K562 (cell line): ENCODE measurements around the gene HSF5. TPM values are rescaled to one million over a fixed set of nuclear protein-coding genes. Genes with fewer than 3 reads are reported as not detected.

Source experiments
- AFF4 ChIP-seq: sonication (generic); formaldehyde crosslinking; IDR thresholded peaks from 2 replicates; pipeline ENCODE4 v1.8.0; 2023; ENCODE audit warnings: mild to moderate bottlenecking, missing genetic modification reagents
- CEBPG ChIP-seq, 3 experiments: fragments of 200-800 bp in 1 of 3; sonication (Bioruptor generic) in 1 of 3; sonication (generic) in 1 of 3; formaldehyde crosslinking in 1 of 3; IDR thresholded peaks in 2 of 3; conservative IDR thresholded peaks in 1 of 3; 2 replicates each; pipeline versions ENCODE4 v1.6.1 to v1.8.0; 2016 to 2022; ENCODE audit warnings: missing compliant biosample characterization in 2 of 3, missing genetic modification characterization in 2 of 3, mild to moderate bottlenecking in 1 of 3, missing genetic modification reagents in 1 of 3
- E2F3 ChIP-seq: fragments of 250-450 bp; sonication (Bioruptor Pico); IDR thresholded peaks from 2 replicates; pipeline ENCODE4 v1.4.0; 2020; ENCODE audit warnings: mild to moderate bottlenecking
- KDM5B ChIP-seq: fragments of 200-600 bp; sonication (generic); IDR thresholded peaks from 2 replicates; pipeline ENCODE4 v1.6.1; 2012; ENCODE audit warnings: low read depth, mild to moderate bottlenecking, moderate library complexity, low read length, control low read depth, inconsistent platforms; ENCODE audit not compliant: insufficient replicate concordance
- MBD1 ChIP-seq: fragments of 250-450 bp; sonication (Bioruptor Pico); IDR thresholded peaks from 2 replicates; pipeline ENCODE4 v1.8.0; 2022; ENCODE audit warnings: inconsistent platforms
- MGA ChIP-seq: fragments of 450-650 bp; IDR thresholded peaks from 2 replicates; pipeline ENCODE4 v1.6.1; 2016; ENCODE audit warnings: mild to moderate bottlenecking, moderate library complexity
- NBN ChIP-seq: fragments of 450-650 bp; IDR thresholded peaks from 2 replicates; pipeline ENCODE4 v1.6.1; 2016; ENCODE audit warnings: low read depth, mild to moderate bottlenecking
- NR3C1 ChIP-seq: sonication (generic); formaldehyde crosslinking; IDR thresholded peaks from 2 replicates; pipeline ENCODE4 v1.8.1; 2022; ENCODE audit warnings: missing genetic modification reagents
- SMARCC2 ChIP-seq: fragments of 450-650 bp; IDR thresholded peaks from 2 replicates; pipeline ENCODE4 v1.6.1; 2017; ENCODE audit warnings: antibody characterized with exemption, moderate library complexity, mild to moderate bottlenecking, low read depth
- polyA plus RNA-seq, 8 experiments: library from polyadenylated mRNA; depleted of rRNA in 4 of 8; stranded (reverse) in 5 of 8; unstranded in 3 of 8; fragments of >200 nt; fragmentation: Nextera tagmentation in 2 of 8; fragmentation: Illumina TruSeq in 1 of 8; extraction: Ambion mirVana in 2 of 8; extraction: Trizol in 1 of 8; gene quantifications; 2 replicates each; pipeline versions ENCODE4 v1.2.1 to v1.2.3, GENCODE V29; 2011 to 2014; ENCODE audit warnings: inconsistent platforms in 1 of 8, missing spikeins in 1 of 8
- total RNA-seq, 7 experiments: library from RNA; depleted of rRNA in 6 of 7; stranded (reverse); fragments of >200 nt in 6 of 7; fragmentation: Illumina TruSeq in 2 of 7; extraction: Trizol in 2 of 7; gene quantifications; 2 replicates each; pipeline versions ENCODE4 v1.2.1 to v1.2.3, GENCODE V29; 2011 to 2021; ENCODE audit warnings: low replicate concordance in 1 of 7

The HSF5 gene
- total and polyA plus RNA-seq, 9 of the 15 experiments (the other 6 are each of a cell fraction or from before 2014, with no cell fraction given): 0.04 TPM; not detected in 8

- TF ChIP-seq MGA (no peak), AFF4 (CRISPR knock-in tag) (no peak), NR3C1 (CRISPR knock-in tag) (no peak), NBN (peak; percentile 58; the same call in 1 of the 2 replicates), CEBPG (CRISPR knock-in tag; IDR thresholded peaks at IDR 0.05) (no peak), CEBPG (tag; conservative IDR thresholded peaks at IDR 0.05 in 1 of 2, IDR thresholded peaks at IDR 0.05 in 1 of 2) (no peak), MBD1 (CRISPR knock-in tag) (no peak), E2F3 (peak; percentile 75; the same call in 1 of the 2 replicates), SMARCC2 (peak; percentile 30; the same call in 1 of the 2 replicates), KDM5B (peak; percentile 73)
Observed at GRCh38 chr17:58517928-58518609, 29.9 kb upstream of the HSF5 start (continued).
